ENCODE measurements around the gene CBY2.
"Not testable (repeated sequence)": the region's sequence is repeated elsewhere in the genome, so short reads cannot be mapped to it uniquely, and the experiment has no call there.

Gene CBY2, protein sequence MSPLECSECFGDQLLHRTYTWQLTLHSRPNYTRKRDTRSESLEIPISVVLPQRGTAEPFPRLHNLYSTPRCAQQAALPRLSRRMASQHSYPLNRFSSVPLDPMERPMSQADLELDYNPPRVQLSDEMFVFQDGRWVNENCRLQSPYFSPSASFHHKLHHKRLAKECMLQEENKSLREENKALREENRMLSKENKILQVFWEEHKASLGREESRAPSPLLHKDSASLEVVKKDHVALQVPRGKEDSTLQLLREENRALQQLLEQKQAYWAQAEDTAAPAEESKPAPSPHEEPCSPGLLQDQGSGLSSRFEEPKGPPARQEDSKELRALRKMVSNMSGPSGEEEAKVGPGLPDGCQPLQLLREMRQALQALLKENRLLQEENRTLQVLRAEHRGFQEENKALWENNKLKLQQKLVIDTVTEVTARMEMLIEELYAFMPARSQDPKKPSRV

DNA sequence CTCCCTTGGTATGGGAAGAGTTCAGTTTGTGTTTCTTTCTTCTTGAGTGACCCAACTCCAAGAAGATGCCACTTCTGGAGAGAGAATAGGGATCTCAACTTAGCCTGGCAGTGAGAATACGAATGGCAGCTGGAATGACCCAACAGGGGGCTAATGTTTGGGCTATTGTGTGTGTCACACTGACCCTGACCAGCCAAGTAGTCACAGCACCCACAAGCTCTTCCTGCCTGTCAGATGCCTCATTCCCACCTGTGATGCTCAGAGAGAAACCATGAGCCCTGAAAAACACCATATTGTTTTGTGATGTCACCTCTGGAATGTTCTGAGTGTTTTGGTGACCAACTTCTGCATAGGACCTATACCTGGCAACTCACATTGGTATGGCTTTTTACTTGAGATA is at the start of gene CBY2:
CBY2 (plus strand) TSS at position 233 of the 400 bp plus-strand sequence; CDS start at position 304, 71 bp downstream.
- no peak for DNase-seq

DNA sequence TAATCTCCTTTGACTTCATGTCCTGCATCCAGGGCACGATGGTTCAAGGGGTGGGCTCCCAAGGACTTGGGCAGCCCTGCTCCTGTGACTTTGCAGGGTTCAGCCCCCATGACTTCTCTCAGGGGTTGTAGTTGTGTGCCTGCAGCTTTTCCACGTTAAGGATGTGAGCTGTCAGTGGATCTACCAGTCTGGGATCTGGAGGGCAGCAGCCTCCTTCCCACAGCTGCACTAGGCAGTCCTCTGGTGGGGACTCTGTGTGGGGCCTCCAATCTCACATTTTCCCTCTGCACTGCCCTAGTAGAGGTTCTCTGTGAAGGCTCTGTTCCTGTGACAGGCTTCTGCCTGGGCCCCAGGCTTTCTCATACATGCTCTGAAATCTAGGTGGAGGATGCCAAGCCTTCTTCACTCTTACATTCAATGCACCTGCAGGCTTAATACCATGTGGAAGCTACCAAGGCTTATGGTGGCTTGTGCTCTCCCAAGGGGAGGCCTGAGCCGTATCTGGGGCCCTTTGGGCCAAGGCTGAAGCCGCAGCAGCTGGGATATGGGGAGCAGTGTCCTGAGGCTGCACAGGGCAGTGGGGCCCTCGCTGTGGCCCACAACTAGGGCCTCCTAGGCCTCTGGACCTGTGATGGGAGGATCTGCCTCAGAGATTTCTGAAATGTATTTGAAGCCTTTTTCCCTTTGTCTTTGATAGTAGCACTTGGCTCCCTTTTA is 47.3 kb upstream of the CBY2 start:
- no peak for DNase-seq

DNA sequence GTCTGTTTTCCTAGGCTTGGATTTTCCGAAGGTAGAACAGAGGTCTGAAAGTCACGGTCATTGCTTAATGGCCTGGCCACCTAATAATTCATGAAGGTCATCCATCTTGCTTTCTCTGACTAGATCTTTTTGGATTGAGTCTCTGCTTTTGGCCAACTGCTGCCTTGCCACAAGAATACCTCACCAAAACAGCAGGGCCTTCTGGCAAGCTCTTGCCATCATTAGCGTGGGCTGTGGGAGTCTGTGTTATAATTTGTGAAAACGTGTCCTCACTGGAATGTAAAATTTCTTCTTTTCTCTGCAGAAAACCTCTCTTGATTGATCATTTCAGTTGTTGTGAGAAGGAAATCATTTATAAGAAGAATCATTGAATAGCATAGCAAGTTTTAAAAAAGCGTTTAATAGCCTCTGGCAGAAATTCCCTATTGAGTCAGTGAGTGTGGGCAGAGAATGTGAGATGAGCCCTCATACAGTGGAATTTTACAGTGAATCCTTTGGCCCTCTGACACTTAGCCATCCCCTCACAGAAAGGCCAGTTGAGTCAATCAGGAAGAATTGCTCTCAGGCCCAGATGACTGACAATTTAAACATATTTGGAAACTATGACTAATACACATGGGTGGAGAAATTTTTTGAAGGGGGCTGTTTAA is 43.4 kb upstream of the CBY2 start:
- DNase-seq: no peak

- no peak for DNase-seq
These were observed 42.6 kb upstream of the CBY2 start for GRCh38 chr13:45659536-45659935.

DNA sequence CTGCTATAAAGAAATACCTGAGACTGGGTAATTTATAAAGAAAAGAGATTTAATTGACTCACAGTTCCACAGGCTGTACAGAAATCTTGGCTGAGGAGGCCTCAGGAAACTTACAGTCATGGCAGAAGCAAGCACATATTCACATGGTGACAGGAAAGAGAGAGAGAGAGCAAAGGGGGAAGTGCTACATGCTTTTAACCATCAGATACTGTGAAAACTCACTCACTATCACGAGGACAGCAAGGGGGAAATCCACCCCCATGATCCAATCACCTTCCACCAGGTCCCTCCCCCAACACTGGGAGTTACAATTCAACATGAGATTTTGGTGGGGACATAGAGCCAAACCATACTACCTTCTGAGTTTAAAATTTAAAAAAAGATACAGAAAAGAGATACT is 41.7 kb upstream of the CBY2 start:
- DNase-seq: not testable (repeated sequence)

DNA sequence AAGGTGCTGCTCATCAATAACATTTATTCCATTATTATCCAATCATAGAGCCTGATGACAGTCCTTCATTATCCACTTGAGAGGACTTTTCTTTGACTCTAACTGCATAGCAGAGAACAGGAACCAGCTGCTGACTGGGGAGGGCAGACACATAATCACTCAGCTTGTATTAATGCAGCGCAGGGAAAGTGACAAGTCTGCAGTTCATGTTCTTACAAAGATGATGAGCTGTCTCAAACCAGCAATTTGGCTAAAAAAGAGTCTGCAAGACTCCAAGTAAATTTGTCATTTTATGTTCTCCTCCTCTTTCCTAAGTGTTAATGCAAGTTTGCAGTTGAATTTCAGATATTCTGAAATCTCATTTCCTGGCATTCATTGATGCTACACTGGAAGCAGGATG is 40.0 kb upstream of the CBY2 start:
- DNase-seq: no peak

- not testable (repeated sequence) for DNase-seq
These were observed 39.2 kb upstream of the CBY2 start for GRCh38 chr13:45662903-45663302.

- DNase-seq: not testable (repeated sequence)
These were observed 32.5 kb upstream of the CBY2 start for GRCh38 chr13:45669626-45670025.

DNA sequence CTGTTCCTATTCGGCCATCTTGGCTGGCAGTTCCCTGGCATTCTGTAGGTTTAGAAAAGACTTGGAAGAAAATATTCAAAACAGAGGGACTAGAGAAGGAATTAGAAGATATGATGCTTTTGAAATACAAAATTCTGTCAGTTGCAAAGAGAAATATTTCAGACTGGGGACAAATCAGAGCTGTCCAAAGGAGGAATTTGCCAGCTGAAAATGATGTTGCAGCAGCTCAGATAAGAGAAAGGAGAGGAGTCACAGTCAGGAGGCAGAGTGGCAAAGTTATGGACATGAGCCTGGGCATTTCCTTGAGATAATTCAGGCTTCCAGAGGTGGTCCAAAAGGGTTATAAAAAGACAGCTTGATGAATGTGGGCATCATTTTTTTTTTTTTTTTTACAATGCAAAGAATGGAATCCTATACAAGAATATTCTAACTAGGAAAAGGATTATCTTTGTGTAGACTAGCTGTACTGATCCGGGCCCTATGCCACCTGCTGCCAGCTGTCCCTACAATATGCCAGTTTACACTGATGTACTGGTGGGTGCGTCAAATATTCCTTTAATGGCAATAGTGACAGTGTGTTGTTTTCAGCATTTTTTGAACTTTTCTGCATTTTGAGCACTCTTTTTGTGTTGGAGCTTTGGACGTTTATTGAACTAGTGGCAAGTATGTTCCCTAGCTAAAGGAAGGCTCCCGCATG is 31.8 kb upstream of the CBY2 start:
- no peak for DNase-seq

GRCh38 chr13:45674908-45675307 is 27.2 kb upstream of the CBY2 start:
- peak; percentile 44 for DNase-seq

DNA sequence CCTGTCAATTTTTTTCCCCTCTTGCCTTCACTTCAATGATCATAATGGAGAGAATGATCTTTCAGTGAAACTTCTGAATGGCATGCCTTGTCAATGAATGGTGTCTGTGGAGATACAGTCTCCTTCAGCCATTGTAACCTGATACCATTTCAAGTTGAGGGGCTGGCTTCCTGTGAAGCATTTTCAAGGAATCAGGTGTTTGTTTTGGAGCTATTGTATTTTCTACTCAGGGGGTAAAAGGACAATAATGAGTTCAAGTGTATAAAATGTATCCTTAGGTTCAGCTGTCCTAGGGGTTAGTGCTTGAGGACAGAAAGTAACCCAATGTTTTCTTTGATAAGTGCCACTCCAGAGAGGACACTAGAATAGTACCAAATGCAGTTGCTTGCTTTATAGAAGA is 23.8 kb upstream of the CBY2 start:
- DNase-seq: no peak

DNA sequence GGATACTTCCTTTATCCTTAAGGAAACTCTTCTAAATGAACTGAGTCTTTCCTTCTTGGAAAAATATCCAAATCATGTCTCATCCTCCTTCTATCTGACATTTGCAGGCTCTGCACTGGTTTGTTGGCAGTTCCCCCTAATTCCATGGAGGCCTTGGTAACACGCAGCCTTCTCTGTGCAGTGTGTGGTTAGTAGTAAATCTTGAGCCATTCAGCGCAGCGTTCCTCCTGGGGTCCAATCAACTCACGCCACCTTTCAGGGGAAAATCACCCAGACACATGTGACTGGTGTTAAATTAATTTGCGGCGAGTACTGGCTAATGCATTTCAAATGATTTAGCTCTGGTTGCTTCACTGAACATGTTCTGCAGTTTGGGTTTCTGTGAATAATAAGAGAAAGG is 21.0 kb upstream of the CBY2 start:
- DNase-seq: no peak

GRCh38 chr13:45682494-45683008 is 19.6 kb upstream of the CBY2 start:
- DNase-seq: no peak

GRCh38 chr13:45683701-45684100 is 18.4 kb upstream of the CBY2 start:
- no peak for DNase-seq

DNA sequence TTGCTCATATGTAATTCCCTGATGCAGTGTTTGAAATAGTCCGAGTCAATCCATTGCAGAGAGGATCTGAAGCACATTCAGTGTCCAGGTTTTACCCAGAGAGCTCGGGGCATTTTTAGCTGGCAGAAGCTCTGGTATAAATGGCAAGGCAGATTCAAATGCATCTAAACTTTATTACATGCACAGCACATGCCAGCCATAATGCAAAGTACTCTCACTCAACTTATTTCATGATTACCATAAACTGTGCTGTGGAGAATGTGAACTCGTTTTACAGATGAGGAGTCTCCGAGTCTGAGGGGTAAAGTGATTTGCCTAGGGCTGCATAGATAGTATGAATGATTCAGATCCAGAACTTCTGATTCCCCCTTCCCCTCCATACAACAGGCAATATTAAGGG is 13.5 kb upstream of the CBY2 start:
- DNase-seq: no peak

GRCh38 chr13:45690636-45691035 is 11.5 kb upstream of the CBY2 start:
- DNase-seq: no peak

- DNase-seq: no peak
These were observed 10.9 kb upstream of the CBY2 start for GRCh38 chr13:45691251-45691650.

GRCh38 chr13:45691667-45692066 is 10.5 kb upstream of the CBY2 start:
- no peak for DNase-seq

DNA sequence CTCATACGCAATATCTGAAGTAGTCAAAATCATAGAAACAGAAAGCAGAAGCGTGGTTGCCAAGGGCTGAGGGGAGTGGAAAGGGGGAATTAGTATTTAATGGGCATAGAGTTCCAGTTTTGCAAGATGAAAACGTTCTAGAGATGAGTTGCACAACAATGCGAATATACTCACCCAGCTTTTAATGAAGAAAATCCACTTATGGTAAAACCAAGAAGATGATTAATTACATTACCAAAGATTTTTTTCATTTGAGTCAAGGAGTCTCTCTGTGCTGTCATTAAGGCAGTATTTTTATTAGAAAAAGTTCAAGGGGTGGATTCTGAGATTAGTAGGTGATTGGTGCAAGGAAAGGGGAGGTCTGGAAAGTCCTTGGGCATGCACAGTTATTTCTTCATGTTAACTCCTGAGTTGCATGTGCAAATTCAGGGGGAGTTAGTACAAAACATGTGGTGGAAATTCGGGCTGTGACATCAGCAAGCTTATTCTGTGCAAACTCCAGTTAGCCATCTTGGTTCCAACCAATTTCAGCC is 6.9 kb upstream of the CBY2 start:
- no peak for DNase-seq

- DNase-seq: no peak
These were observed 5.4 kb upstream of the CBY2 start for GRCh38 chr13:45696610-45697226.

DNA sequence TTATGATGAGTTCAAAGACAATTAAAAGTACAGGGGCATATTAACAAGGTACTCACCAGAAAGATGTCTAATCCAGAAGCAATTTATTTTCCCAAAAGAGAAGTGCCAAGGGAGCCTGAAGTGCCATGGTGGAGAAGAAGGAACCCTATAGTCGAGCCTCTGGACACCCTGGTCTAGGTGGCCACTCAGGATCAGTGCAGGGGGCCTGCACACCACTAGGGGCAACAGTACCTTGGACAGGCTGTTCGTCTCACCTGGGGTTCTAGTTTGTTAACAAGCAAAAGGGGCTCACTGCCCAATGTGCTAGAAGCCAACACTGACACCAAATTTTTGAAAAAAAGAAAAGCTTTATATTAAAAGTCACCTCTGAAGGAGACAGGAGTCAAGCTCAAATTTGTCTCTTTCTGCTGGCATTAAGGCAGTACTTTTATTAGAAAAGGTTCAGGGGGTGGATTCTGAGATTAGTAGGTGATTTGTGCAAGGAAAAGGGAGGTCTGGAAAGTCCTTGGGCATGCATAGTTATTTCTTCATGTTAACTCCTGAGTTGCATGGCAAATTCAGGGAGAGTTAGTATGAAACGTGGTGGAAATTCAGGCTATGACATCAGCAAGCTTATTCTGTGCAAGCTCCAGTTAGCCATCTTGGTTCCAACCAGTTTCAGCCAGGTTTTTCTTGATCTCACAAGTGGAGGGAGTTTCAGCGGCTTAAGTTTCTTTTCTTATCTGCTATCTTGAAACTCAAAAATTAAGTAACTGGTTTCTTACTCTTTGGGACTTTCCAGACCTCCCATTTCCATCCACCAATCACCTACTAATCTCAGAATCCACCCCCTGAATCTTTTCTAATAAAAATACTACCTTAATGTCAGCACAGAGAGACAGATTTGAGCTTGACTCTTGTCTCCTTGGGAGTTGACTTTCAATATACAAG is 884 bp upstream of the CBY2 start:
- DNase-seq: no peak

Data from right hindlimb (tissue), 1 donor.